RWPE2 (cell line): Measurements from ENCODE around the gene EP300.

ENCODE experiments used
- ATAC-seq: fragments of 200-7000 bp; cut with Tn5 transposase; 3 replicates; pipeline ENCODE4 v1.9.1; 2021; ENCODE audit warnings: low read depth
- DNase-seq: peaks from one replicate; pipeline ENCODE4 v3.0.0-alpha.2; 2020; ENCODE audit warnings: low spot score
- H3K27ac ChIP-seq: fragments of 450-650 bp; 2 replicates; pipeline ENCODE4 v1.5.1; 2017; ENCODE audit warnings: mild to moderate bottlenecking; ENCODE audit not compliant: poor library complexity, severe bottlenecking
- H3K27me3 ChIP-seq: fragments of 250-450 bp; sonication (Bioruptor Pico); 2 replicates; pipeline ENCODE4 v1.5.1; 2021; ENCODE audit warnings: mild to moderate bottlenecking, moderate library complexity; ENCODE audit not compliant: insufficient read depth, poor library complexity, severe bottlenecking
- H3K36me3 ChIP-seq: fragments of 250-450 bp; sonication (Bioruptor Pico); 2 replicates; pipeline ENCODE4 v1.5.1; 2020; ENCODE audit warnings: low read depth, mild to moderate bottlenecking, moderate library complexity
- H3K4me1 ChIP-seq: fragments of 250-450 bp; sonication (Bioruptor Pico); 2 replicates; pipeline ENCODE4 v1.5.1; 2021; ENCODE audit warnings: mild to moderate bottlenecking, moderate library complexity; ENCODE audit not compliant: insufficient read depth, poor library complexity, severe bottlenecking
- H3K4me3 ChIP-seq: fragments of 250-450 bp; sonication (Bioruptor Pico); 2 replicates; pipeline ENCODE4 v1.5.1; 2021; ENCODE audit warnings: mild to moderate bottlenecking, moderate library complexity; ENCODE audit not compliant: severe bottlenecking
- H3K9me3 ChIP-seq: fragments of 250-450 bp; sonication (Bioruptor Pico); 2 replicates; pipeline ENCODE4 v1.5.1; 2021; ENCODE audit warnings: mild to moderate bottlenecking, moderate library complexity; ENCODE audit not compliant: severe bottlenecking
- TF ChIP-seq, protein P1 (sequence below): fragments of 450-650 bp; IDR thresholded peaks from one replicate; pipeline ENCODE4 v1.5.1; 2017; ENCODE audit warnings: mild to moderate bottlenecking, moderate library complexity; ENCODE audit not compliant: poor library complexity, severe bottlenecking

EP300 gene

DNA sequence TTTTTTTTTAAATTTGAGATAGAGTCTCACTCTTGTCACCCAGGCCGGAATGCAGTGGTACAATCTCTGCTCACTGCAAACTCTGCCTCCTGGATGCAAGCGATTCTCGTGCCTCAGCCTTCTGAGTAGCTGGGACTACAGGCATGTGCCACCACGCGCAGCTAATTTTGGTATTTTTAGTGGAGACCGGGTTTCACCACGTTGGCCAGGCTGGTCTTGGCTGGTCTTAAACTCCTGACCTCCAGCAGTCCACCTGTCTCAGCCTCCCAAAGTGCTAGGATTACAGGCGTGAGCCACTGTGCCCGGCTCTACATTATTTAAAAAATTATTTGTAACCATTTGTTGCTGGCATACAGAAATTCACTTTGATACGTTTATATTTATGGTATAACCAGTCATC, 18.6 kb downstream of the EP300 start:
- H3K36me3 ChIP-seq, result peaks cover 25% of the 10 kb centered on the region

DNA sequence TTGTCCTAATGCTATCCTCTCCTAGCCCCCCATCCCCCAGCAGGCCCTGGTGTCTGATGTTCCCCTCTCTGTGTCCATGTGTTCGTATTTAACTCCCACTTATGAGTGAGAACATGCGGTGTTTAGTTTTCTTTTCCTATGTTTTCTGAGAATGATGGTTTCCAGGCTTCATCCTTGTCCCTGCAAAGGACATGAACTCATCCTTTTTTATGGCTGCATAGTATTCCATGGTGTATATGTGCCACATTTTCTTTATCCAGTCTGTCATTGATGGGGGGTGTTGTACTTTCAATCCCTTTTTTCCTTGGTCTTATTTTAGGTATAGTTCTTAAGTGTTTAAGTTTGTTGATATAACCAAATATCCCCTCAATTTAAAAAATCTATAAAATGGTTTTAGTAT, 23.9 kb downstream of the EP300 start:
- DNase-seq, result no peak
- H3K4me3 ChIP-seq, result no peak overlapping the region
- H3K9me3 ChIP-seq, result no peaks in the 10 kb centered on the region
- H3K27me3 ChIP-seq, result no peaks in the 10 kb centered on the region
- peaks cover 62% of the 10 kb centered on the region for H3K36me3 ChIP-seq
- H3K27ac ChIP-seq, result no peak overlapping the region
- no peak for ATAC-seq
- TF ChIP-seq, protein P1, sequence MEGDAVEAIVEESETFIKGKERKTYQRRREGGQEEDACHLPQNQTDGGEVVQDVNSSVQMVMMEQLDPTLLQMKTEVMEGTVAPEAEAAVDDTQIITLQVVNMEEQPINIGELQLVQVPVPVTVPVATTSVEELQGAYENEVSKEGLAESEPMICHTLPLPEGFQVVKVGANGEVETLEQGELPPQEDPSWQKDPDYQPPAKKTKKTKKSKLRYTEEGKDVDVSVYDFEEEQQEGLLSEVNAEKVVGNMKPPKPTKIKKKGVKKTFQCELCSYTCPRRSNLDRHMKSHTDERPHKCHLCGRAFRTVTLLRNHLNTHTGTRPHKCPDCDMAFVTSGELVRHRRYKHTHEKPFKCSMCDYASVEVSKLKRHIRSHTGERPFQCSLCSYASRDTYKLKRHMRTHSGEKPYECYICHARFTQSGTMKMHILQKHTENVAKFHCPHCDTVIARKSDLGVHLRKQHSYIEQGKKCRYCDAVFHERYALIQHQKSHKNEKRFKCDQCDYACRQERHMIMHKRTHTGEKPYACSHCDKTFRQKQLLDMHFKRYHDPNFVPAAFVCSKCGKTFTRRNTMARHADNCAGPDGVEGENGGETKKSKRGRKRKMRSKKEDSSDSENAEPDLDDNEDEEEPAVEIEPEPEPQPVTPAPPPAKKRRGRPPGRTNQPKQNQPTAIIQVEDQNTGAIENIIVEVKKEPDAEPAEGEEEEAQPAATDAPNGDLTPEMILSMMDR, result no peak
- no peaks in the 10 kb centered on the region for H3K4me1 ChIP-seq

More for the DNA sequence above, 18.6 kb downstream of the EP300 start:
- TF ChIP-seq, protein P1, result no peak
- H3K9me3 ChIP-seq, result no peaks in the 10 kb centered on the region
- no peaks in the 10 kb centered on the region for H3K27me3 ChIP-seq
- DNase-seq (no peak), ATAC-seq (no peak)
- no peaks in the 10 kb centered on the region for H3K4me1 ChIP-seq
- no peak overlapping the region for H3K4me3 ChIP-seq
- H3K27ac ChIP-seq, result no peak overlapping the region

DNA sequence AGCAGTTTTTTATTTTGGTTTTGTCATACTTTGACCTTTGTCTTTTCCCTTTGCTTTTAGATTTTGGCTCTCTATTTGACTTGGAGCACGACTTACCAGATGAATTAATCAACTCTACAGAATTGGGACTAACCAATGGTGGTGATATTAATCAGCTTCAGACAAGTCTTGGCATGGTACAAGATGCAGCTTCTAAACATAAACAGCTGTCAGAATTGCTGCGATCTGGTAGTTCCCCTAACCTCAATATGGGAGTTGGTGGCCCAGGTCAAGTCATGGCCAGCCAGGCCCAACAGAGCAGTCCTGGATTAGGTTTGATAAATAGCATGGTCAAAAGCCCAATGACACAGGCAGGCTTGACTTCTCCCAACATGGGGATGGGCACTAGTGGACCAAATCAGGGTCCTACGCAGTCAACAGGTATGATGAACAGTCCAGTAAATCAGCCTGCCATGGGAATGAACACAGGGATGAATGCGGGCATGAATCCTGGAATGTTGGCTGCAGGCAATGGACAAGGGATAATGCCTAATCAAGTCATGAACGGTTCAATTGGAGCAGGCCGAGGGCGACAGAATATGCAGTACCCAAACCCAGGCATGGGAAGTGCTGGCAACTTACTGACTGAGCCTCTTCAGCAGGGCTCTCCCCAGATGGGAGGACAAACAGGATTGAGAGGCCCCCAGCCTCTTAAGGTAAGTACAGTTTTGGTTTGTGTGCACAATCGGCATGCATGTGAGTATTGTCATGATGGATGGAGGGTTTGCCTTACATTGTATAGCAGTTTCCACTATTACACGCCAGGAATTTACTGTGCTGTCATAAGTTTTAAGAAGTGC, 25.0 kb downstream of the EP300 start:
- H3K36me3 ChIP-seq, result peaks cover 62% of the 10 kb centered on the region
- DNase-seq (no peak), ATAC-seq (no peak)
- H3K9me3 ChIP-seq, result no peaks in the 10 kb centered on the region
- no peak overlapping the region for H3K4me3 ChIP-seq
- TF ChIP-seq, protein P1, result no peak
- H3K27ac ChIP-seq, result no peak overlapping the region
- H3K27me3 ChIP-seq, result no peaks in the 10 kb centered on the region
- peaks cover 2% of the 10 kb centered on the region for H3K4me1 ChIP-seq

DNA sequence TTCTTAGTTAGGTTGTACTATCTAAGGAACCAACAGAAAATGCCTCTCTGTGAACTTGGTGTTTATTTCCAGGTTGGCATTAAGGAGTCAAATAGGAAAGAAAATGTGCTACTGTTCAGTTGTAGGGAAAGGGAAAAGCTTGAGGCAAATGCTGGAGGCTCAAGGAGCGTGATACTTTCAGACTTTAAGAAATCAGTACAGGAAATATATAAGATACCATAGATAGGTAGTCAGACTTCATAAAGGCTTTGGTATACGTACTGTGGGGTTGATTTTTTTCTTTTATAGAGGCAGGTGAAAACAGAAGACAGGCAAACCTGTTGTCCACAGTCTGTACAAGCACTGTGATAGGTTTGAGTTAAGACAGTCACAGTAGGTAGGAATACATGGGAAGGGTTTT, 30.8 kb downstream of the EP300 start:
- Histone ChIP-seq H3K36me3 (peaks cover 74% of the 10 kb centered on the region), H3K9me3 (no peaks in the 10 kb centered on the region)

GRCh38 chr22:41124086-41124485, 31.7 kb downstream of the EP300 start:
- no peaks in the 10 kb centered on the region for H3K9me3 ChIP-seq
- H3K36me3 ChIP-seq, result peaks cover 79% of the 10 kb centered on the region
- no peaks in the 10 kb centered on the region for H3K27me3 ChIP-seq
- H3K4me1 ChIP-seq, result peaks cover 15% of the 10 kb centered on the region
- peak overlapping the region; percentile 55 for H3K27ac ChIP-seq
- no peak for DNase-seq
- TF ChIP-seq, protein P1, result no peak
- H3K4me3 ChIP-seq, result no peak overlapping the region
- ATAC-seq, result no peak

More for the DNA sequence above, 30.8 kb downstream of the EP300 start:
- peak overlapping the region; percentile 55 for H3K27ac ChIP-seq
- H3K4me1 ChIP-seq, result peaks cover 15% of the 10 kb centered on the region
- DNase-seq, result no peak
- TF ChIP-seq, protein P1, result no peak
- no peaks in the 10 kb centered on the region for H3K27me3 ChIP-seq
- H3K4me3 ChIP-seq, result no peak overlapping the region
- peak; percentile 96 for ATAC-seq
